AG04450 (cell line): Measurements from ENCODE around the gene EIF2A. TPM values are rescaled to one million over a fixed set of nuclear protein-coding genes. Genes with fewer than 3 reads are reported as not detected.

Source experiments
- CTCF ChIA-PET: fragments of 300-600, 350-600 bp; formaldehyde crosslinking; extraction: SDS; loops from one replicate; lab custom pipeline; 2022; ENCODE audit warnings: antibody characterized with exemption, inconsistent platforms; lab: Charles Lee
- POLR2A ChIA-PET: fragments of 350-600 bp; formaldehyde crosslinking; extraction: SDS; loops from one replicate; lab custom pipeline; 2021; ENCODE audit warnings: antibody characterized with exemption, inconsistent platforms; lab: Yijun Ruan, JAX
- DNase-seq: peaks from one replicate; pipeline ENCODE4 v3.0.0-alpha.2; 2011; ENCODE audit warnings: low read depth, low spot score
- H3K27ac ChIP-seq: one replicate; pipeline ENCODE4 v1.5.1; 2012; ENCODE audit warnings: low read depth, low read length, control low read depth
- H3K27me3 ChIP-seq: one replicate; pipeline ENCODE4 v1.6.0; 2012; ENCODE audit warnings: low read length; ENCODE audit not compliant: control insufficient read depth, insufficient read depth
- H3K4me3 ChIP-seq: 2 replicates; pipeline ENCODE4 v1.5.1; 2011; ENCODE audit warnings: mild to moderate bottlenecking, low read depth, low read length, control low read depth
- H3K9me3 ChIP-seq: 2 replicates; pipeline ENCODE4 v1.5.1; 2012; ENCODE audit warnings: low read length; ENCODE audit not compliant: control insufficient read depth, insufficient read depth
- polyA plus RNA-seq: library from polyadenylated mRNA; depleted of rRNA; stranded (reverse); fragments of >200 nt; gene quantifications from 2 replicates; pipeline ENCODE4 v1.2.3, GENCODE V29; 2011
- TF ChIP-seq, protein P1 (sequence below): IDR thresholded peaks from 2 replicates; pipeline ENCODE4 v1.5.1; 2011; ENCODE audit warnings: low read depth, low read length, control low read depth, inconsistent platforms

EIF2A gene
- polyA plus RNA-seq, 1 experiment = 113 TPM

DNA sequence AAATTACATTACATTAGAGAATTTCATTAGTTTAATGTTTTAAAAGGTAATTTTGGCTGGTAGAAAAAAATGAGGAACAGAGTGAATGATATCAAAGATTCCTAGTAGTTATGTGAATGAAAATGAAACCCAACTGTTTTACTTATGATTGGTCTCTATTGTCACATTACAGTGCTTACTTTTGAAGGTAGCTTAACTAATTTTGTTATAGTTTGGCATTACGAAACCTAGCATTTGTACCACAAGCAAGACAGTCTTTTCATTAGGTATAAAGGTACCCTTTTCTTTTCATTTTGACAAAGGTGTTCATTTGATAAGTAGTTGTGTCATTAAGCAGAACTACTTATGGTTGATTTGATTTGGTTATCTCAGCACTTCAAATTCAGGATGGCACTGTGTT lies 63.4 kb downstream of the EIF2A start:
- no peak for DNase-seq
- POLR2A ChIA-PET = no interaction called here
- H3K9me3 ChIP-seq = peaks cover 5% of the 10 kb centered on the region; the same call in 1 of the 2 replicates
- CTCF ChIA-PET = interaction anchor here (1.0 kb wide), 1 partner anchor 21 kb away, joined by 3 read pairs; no protein-coding TSS in a partner anchor
- H3K4me3 ChIP-seq = no peak overlapping the region
- H3K27me3 ChIP-seq = no peaks in the 10 kb centered on the region
- no peak overlapping the region for H3K27ac ChIP-seq
- TF ChIP-seq, protein P1, sequence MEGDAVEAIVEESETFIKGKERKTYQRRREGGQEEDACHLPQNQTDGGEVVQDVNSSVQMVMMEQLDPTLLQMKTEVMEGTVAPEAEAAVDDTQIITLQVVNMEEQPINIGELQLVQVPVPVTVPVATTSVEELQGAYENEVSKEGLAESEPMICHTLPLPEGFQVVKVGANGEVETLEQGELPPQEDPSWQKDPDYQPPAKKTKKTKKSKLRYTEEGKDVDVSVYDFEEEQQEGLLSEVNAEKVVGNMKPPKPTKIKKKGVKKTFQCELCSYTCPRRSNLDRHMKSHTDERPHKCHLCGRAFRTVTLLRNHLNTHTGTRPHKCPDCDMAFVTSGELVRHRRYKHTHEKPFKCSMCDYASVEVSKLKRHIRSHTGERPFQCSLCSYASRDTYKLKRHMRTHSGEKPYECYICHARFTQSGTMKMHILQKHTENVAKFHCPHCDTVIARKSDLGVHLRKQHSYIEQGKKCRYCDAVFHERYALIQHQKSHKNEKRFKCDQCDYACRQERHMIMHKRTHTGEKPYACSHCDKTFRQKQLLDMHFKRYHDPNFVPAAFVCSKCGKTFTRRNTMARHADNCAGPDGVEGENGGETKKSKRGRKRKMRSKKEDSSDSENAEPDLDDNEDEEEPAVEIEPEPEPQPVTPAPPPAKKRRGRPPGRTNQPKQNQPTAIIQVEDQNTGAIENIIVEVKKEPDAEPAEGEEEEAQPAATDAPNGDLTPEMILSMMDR = no peak

DNA sequence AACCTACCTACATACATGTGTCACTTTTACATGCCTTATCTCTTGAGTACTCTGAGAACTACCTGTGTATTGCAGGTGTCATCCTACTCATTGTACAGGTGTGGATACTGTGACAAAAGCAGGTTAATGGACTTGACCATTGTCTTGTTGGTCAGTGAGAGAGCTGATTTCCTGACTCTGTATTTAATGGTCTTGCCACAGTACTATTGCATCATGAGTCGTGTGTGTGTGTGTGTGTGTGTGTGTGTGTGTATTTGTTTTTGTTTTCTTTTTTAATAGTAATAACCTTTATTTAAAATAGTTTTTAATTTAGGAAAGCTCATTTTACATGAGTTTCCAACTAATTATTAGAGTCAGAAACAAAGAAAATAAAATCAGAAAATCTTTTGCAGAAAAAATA lies 64.2 kb downstream of the EIF2A start:
- Histone ChIP-seq H3K9me3 (peaks cover 5% of the 10 kb centered on the region; the same call in 1 of the 2 replicates), H3K27ac (no peak overlapping the region), H3K4me3 (no peak overlapping the region), H3K27me3 (no peaks in the 10 kb centered on the region)
- CTCF ChIA-PET = interaction anchor here (0.6 kb wide), 1 partner anchor 255 kb away, joined by 4 read pairs; no protein-coding TSS in a partner anchor
- no peak for DNase-seq
- TF ChIP-seq, protein P1 = no peak
- POLR2A ChIA-PET = no interaction called here

DNA sequence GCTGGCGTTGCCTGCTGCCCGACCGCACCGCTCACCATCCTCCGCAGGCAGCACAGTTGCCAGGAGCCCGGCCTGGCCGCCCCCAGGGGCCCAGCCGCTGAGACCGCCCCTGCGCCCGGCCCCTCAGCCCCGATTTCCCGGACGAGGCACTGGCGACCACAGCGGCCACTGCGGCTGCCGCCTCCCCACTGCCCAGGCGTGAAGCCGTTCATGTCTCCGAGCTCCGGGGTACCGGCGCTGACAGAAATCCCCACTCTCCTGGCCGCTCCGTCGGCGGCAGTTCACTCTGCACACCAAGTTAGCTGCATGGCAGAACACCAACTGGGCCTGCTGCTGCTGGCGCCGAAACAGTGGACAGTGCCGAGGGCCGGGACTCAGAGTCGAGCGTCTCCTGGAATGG lies 65.1 kb downstream of the EIF2A start:
- no peak overlapping the region for H3K4me3 ChIP-seq
- POLR2A ChIA-PET = no interaction called here
- H3K27me3 ChIP-seq = no peaks in the 10 kb centered on the region
- CTCF ChIA-PET = interaction anchor here (1.7 kb wide), 1 partner anchor 9 kb away, joined by 4 read pairs; the partner anchor contains the start of gene SELENOT
- DNase-seq = no peak
- TF ChIP-seq, protein P1 = no peak
- H3K9me3 ChIP-seq = peaks cover 5% of the 10 kb centered on the region; the same call in 1 of the 2 replicates
- H3K27ac ChIP-seq = no peak overlapping the region

DNA sequence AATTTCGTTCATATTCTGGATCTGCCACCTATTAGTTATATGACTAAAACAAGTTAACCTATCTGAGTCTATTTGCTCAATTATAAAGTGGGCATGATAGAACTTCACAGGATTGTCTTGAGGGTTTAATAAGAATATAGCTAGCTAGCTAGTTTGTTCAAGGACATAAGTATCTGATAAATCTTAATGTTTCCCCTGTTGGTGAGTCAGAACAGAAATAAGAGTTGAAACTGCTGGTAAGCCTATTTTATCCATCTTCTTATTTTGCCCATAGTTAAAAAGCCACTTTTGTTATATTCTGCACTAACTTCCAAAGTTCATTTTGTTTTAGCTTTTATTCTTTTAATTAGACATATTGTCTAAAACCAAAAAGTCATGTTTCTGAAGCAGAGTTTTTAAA lies 65.9 kb downstream of the EIF2A start:
- ChIA-PET CTCF (interaction anchor here (1.7 kb wide), 1 partner anchor 10 kb away, joined by 4 read pairs; the partner anchor contains the start of gene SELENOT), POLR2A (no interaction called here)
- H3K27me3 ChIP-seq = no peaks in the 10 kb centered on the region
- no peak overlapping the region for H3K27ac ChIP-seq
- TF ChIP-seq, protein P1 = no peak
- DNase-seq = no peak
- peaks cover 5% of the 10 kb centered on the region; the same call in 1 of the 2 replicates for H3K9me3 ChIP-seq
- H3K4me3 ChIP-seq = no peak overlapping the region

DNA sequence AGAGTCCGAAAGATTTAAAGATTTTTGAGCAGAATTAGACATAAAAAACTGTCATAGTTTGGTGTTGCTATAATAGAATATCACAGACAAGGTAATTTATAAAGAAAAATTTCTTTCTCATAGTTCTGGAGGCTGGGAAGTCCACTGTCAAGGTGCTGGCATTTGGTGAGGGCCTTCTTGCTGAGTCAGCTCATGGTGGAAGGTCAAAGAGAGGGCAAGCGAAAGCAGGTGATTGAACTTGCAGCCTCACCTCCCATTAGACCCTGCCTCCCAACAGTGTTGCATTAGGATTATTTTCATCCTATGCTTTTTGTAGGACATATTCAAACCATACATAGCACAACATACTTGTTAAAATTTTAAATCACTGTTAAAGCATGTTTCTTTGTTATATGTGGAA lies 66.4 kb downstream of the EIF2A start:
- Histone ChIP-seq H3K27ac (no peak overlapping the region), H3K9me3 (peaks cover 5% of the 10 kb centered on the region; the same call in 1 of the 2 replicates), H3K27me3 (no peaks in the 10 kb centered on the region), H3K4me3 (no peak overlapping the region)
- POLR2A ChIA-PET = no interaction called here
- CTCF ChIA-PET = interaction anchor here (1.7 kb wide), 1 partner anchor 10 kb away, joined by 4 read pairs; the partner anchor contains the start of gene SELENOT
- TF ChIP-seq, protein P1 = no peak
- no peak for DNase-seq
